A549 (cell line): ENCODE results near the gene BBLN. TPM values are rescaled to one million over a fixed set of nuclear protein-coding genes. Genes with fewer than 3 reads are reported as not detected.
A peak's percentile ranks its signal among the peaks of the same experiment; 100 is the strongest.
"Not testable (repeated sequence)": the region's sequence is repeated elsewhere in the genome, so short reads cannot be mapped to it uniquely, and the experiment has no call there.

Experiments
- ATAC-seq, 2 experiments: fragments of 200-7000 bp in 1 of 2; fragments of >200 bp in 1 of 2; cut with Nextera tagmentation in 1 of 2; cut with Tn5 transposase in 1 of 2; 3 replicates each; pipeline versions ENCODE4 v1.8.0 to v1.9.1; 2018 to 2020; ENCODE audit warnings: mild to moderate bottlenecking in 1 of 2, moderate library complexity in 1 of 2
- CTCF ChIA-PET: fragments of 300-600 bp; sonication (Branson Sonifier 250); formaldehyde crosslinking; extraction: SDS; loops from one replicate; lab custom pipeline; 2021; ENCODE audit warnings: antibody characterized with exemption, inconsistent platforms; lab: Yijun Ruan, JAX
- POLR2A ChIA-PET: fragments of 350-600 bp; formaldehyde crosslinking; extraction: SDS; loops from one replicate; lab custom pipeline; 2021; ENCODE audit warnings: antibody characterized with exemption, inconsistent platforms; lab: Yijun Ruan, JAX
- DNase-seq, 2 experiments: peaks; one replicate each; pipeline versions ENCODE4 v3.0.0 to v3.0.0-alpha.2; 2011 to 2016; ENCODE audit warnings: low read depth in 1 of 2, low spot score in 1 of 2
- FAIRE-seq: peaks from 2 replicates; lab custom pipeline; 2011; peaks lifted over from hg19 to GRCh38; lab: Jason Lieb, UNC
- H3K27ac ChIP-seq, 2 experiments: fragments of >200 bp; sonication (Bioruptor Twin); formaldehyde crosslinking; 3 replicates each; pipeline ENCODE4 v1.5.1; 2016 to 2017
- H3K4me1 ChIP-seq: fragments of >200 bp; sonication (Bioruptor Twin); formaldehyde crosslinking; 3 replicates; pipeline ENCODE4 v1.6.1; 2016
- H3K4me2 ChIP-seq: fragments of >200 bp; sonication (Bioruptor Twin); formaldehyde crosslinking; 3 replicates; pipeline ENCODE4 v1.6.1; 2016
- H3K4me3 ChIP-seq: fragments of >200 bp; sonication (Bioruptor Twin); formaldehyde crosslinking; 3 replicates; pipeline ENCODE4 v1.5.1; 2016
- H3K9me3 ChIP-seq: fragments of >200 bp; sonication (Bioruptor Twin); formaldehyde crosslinking; 3 replicates; pipeline ENCODE4 v1.6.1; 2016
- BCL3 ChIP-seq: fragments of >200 bp; sonication (Bioruptor Twin); formaldehyde crosslinking; IDR thresholded peaks from 3 replicates; pipeline ENCODE4 v1.6.1; 2016
- BHLHE40 ChIP-seq: IDR thresholded peaks from 2 replicates; pipeline ENCODE4 v1.6.1; 2012; ENCODE audit warnings: low read depth, low read length, inconsistent platforms
- CEBPB ChIP-seq, 2 experiments: fragments of >200 bp in 1 of 2; sonication (Bioruptor Twin) in 1 of 2; formaldehyde crosslinking in 1 of 2; IDR thresholded peaks; 2 replicates each; pipeline ENCODE4 v1.6.1; 2012 to 2016
- CHD2 ChIP-seq: fragments of 150-350 bp; IDR thresholded peaks from 2 replicates; pipeline ENCODE4 v1.6.1; 2014; ENCODE audit warnings: low read length; ENCODE audit not compliant: partially characterized antibody
- CTCF ChIP-seq: fragments of >200 bp; sonication (Bioruptor Twin); formaldehyde crosslinking; IDR thresholded peaks from 3 replicates; pipeline ENCODE4 v1.5.1; 2016
- EHMT2 ChIP-seq: fragments of 200-600 bp; sonication (generic); IDR thresholded peaks from 2 replicates; pipeline ENCODE4 v1.6.1; 2016; ENCODE audit warnings: antibody characterized with exemption, low read depth, mild to moderate bottlenecking, moderate library complexity
- FOSL2 ChIP-seq, 2 experiments: fragments of 450-650 bp in 1 of 2; fragments of >200 bp in 1 of 2; sonication (Bioruptor Twin) in 1 of 2; formaldehyde crosslinking; IDR thresholded peaks; 2 replicates each; pipeline versions ENCODE4 v1.5.0 to v1.6.1; 2016 to 2020; ENCODE audit warnings: mild to moderate bottlenecking in 1 of 2, moderate library complexity in 1 of 2
- HDAC2 ChIP-seq: fragments of 200-600 bp; sonication (generic); IDR thresholded peaks from 2 replicates; pipeline ENCODE4 v1.6.1; 2016
- HES2 ChIP-seq: fragments of >200 bp; sonication (Bioruptor Twin); formaldehyde crosslinking; IDR thresholded peaks from 2 replicates; pipeline ENCODE4 v1.6.1; 2016
- KDM5A ChIP-seq: fragments of 200-600 bp; sonication (generic); IDR thresholded peaks from 2 replicates; pipeline ENCODE4 v1.6.1; 2016; ENCODE audit warnings: antibody characterized with exemption, mild to moderate bottlenecking
- MAFK ChIP-seq: fragments of 450-650 bp; IDR thresholded peaks from 2 replicates; pipeline ENCODE4 v1.6.1; 2014; ENCODE audit not compliant: partially characterized antibody
- MYC ChIP-seq: IDR thresholded peaks from 2 replicates; pipeline ENCODE4 v1.6.1; 2012; ENCODE audit warnings: mild to moderate bottlenecking, inconsistent platforms, low read length, improper control_type of control experiment, borderline replicate concordance
- NPAS2 ChIP-seq: fragments of 250-450 bp; sonication (Bioruptor Pico); IDR thresholded peaks from 2 replicates; pipeline ENCODE4 v1.8.0; 2022; ENCODE audit warnings: mild to moderate bottlenecking, moderate library complexity, borderline replicate concordance
- PHF8 ChIP-seq: fragments of 200-600 bp; sonication (generic); IDR thresholded peaks from 2 replicates; pipeline ENCODE4 v1.6.1; 2016; ENCODE audit warnings: low read depth, mild to moderate bottlenecking, antibody characterized with exemption, moderate library complexity, borderline replicate concordance
- RAD21 ChIP-seq, 2 experiments: fragments of >200 bp in 1 of 2; sonication (Bioruptor Twin) in 1 of 2; formaldehyde crosslinking in 1 of 2; IDR thresholded peaks in 1 of 2; conservative IDR thresholded peaks in 1 of 2; 2 replicates in 1 of 2; 3 replicates in 1 of 2; pipeline ENCODE4 v1.6.1; 2012 to 2018; ENCODE audit warnings: inconsistent platforms in 1 of 2
- RNF2 ChIP-seq: fragments of 200-600 bp; sonication (generic); IDR thresholded peaks from 2 replicates; pipeline ENCODE4 v1.6.1; 2016; ENCODE audit warnings: low read depth, mild to moderate bottlenecking, antibody characterized with exemption, moderate library complexity, borderline replicate concordance
- SMC3 ChIP-seq: fragments of >200 bp; sonication (Bioruptor Twin); formaldehyde crosslinking; IDR thresholded peaks from 3 replicates; pipeline ENCODE4 v1.6.1; 2018; ENCODE audit warnings: inconsistent platforms
- WGBS: methylation state at CpG from one replicate; pipeline ENCODE4 v1.1.6; 2017; ENCODE audit errors: missing lambda C conversion rate; 5-methylcytosine and 5-hydroxymethylcytosine counted together
- polyA plus RNA-seq, 4 experiments: library from polyadenylated mRNA; depleted of rRNA in 3 of 4; stranded (reverse); fragments of >200 nt; fragmentation: RNase III in 1 of 4; extraction: RNeasy Plus Mini Kit Qiagen cat#74134 plus additional on column Dnase treatment in 1 of 4; gene quantifications; 2 replicates in 3 of 4; 3 replicates in 1 of 4; pipeline ENCODE4 v1.2.3, GENCODE V29; 2011 to 2017
- TF ChIP-seq, protein P1 (sequence below): fragments of 250-450 bp; sonication (Bioruptor Pico); IDR thresholded peaks from 2 replicates; pipeline ENCODE4 v1.5.0; 2020; ENCODE audit warnings: low read depth, mild to moderate bottlenecking, moderate library complexity
- TF ChIP-seq, protein P2 (sequence below): IDR thresholded peaks from 2 replicates; pipeline ENCODE4 v1.6.1; 2012

Gene BBLN
- polyA plus RNA-seq, 2 of the 4 experiments (the other 2 are of a cell fraction), result 23.8 to 28.1 TPM

DNA sequence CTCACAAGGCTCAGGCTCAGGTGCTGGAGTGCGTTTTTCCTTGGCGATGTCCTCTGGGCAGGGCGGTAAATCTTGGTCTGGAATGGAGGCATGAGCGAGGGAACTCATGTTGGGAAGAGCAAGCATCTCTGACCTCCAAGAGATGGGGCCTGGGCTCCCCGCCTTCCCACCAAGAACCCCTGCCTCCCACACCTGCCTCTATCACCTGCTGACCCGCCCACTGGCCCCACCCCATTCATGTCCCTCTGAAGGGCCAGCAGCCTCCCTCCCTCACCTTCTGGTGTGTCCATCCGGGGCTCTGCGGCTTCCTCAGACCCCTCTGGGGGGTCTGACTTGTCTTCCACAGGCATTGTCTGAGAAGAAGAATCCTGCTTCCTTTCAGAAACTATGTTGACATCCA lies 20.4 kb downstream of the BBLN start:
- CTCF ChIA-PET, result interaction anchor here (0.8 to 9.6 kb wide), 9 partner anchors 10 to 59 kb away, joined by 3 to 41 read pairs (median 3); partner anchors contain the start of genes BBLN and CIZ1
- Histone ChIP-seq H3K4me2 (no peak overlapping the region), H3K9me3 (peaks cover 8% of the 10 kb centered on the region; the same call in 2 of the 3 replicates), H3K4me1 (no peaks in the 10 kb centered on the region)
- FAIRE-seq, result no peak
- POLR2A ChIA-PET, result no interaction called here
- DNase-seq, result no peak
- WGBS, result 97% methylated on average over 8 of the region's 8 CpGs
- ATAC-seq, result no peak
- no peak for TF ChIP-seq KDM5A
- no peak for TF ChIP-seq BCL3
- no peak for TF ChIP-seq HES2
- TF ChIP-seq SMC3, result no peak
- TF ChIP-seq FOSL2 (IDR thresholded peaks at IDR 0.05), result no peak
- TF ChIP-seq FOSL2 (CRISPR knock-in tag; IDR thresholded peaks at IDR 0.05), result no peak
- no peak for TF ChIP-seq BHLHE40
- TF ChIP-seq CEBPB (IDR thresholded peaks at IDR 0.05), result no peak
- TF ChIP-seq, protein P1, sequence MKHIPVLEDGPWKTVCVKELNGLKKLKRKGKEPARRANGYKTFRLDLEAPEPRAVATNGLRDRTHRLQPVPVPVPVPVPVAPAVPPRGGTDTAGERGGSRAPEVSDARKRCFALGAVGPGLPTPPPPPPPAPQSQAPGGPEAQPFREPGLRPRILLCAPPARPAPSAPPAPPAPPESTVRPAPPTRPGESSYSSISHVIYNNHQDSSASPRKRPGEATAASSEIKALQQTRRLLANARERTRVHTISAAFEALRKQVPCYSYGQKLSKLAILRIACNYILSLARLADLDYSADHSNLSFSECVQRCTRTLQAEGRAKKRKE (CRISPR knock-in tag), result no peak
- TF ChIP-seq PHF8, result no peak
- TF ChIP-seq HDAC2, result no peak
- TF ChIP-seq, all 56 proteins: peak for 0
- H3K4me3 ChIP-seq, result no peak overlapping the region
- no peak overlapping the region for H3K27ac ChIP-seq

DNA sequence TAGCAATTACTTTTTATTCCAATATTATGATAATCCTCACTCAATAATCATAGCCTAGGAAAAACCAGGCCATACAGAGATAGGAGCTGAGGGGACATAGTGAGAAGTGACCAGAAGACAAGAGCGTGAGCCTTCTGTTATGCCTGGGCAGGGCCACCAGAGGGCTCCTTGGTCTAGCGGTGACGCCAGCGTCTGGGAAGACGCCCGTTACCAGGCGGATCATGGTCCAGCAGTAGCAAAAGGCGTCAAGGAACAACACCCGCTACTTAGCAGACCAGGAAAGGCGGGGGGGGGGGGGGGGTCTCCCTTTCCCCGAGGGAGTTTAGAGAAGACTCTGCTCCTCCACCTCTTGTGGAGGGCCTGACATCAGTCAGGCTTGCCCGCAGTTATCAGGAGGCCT lies 21.4 kb downstream of the BBLN start:
- WGBS, result 32% methylated on average over 8 of the region's 12 CpGs
- H3K9me3 ChIP-seq, H3K4me1 ChIP-seq, H3K4me3 ChIP-seq, FAIRE-seq, H3K4me2 ChIP-seq, H3K27ac ChIP-seq, POLR2A ChIA-PET: not testable (repeated sequence)
- peak; percentile 26 to 46; a peak in 3 of 5 replicates for TF ChIP-seq RAD21 (conservative IDR thresholded peaks at IDR 0.05 in 1 of 2, IDR thresholded peaks at IDR 0.05 in 1 of 2)
- TF ChIP-seq CTCF, result peak; percentile 33
- peak; percentile 24; the same call in 1 of the 3 replicates for TF ChIP-seq SMC3
- peak in 1 of 2 experiments; percentile 44; a peak in 2 of 6 replicates for ATAC-seq
- peak in 1 of 2 experiments; percentile 69 for DNase-seq
- CTCF ChIA-PET, result interaction anchor here (0.7 to 9.6 kb wide), 11 partner anchors 9 to 92 kb away, joined by 3 to 41 read pairs (median 4); partner anchors contain the start of genes BBLN and CIZ1

GRCh38 chr9:128182893-128183588 lies 23.0 kb downstream of the BBLN start:
- DNase-seq, result no peak
- Histone ChIP-seq H3K27ac (no peak overlapping the region), H3K9me3 (peaks cover 8% of the 10 kb centered on the region; the same call in 2 of the 3 replicates), H3K4me1 (no peaks in the 10 kb centered on the region), H3K4me2 (no peak overlapping the region), H3K4me3 (no peak overlapping the region)
- POLR2A ChIA-PET, result no interaction called here
- CTCF ChIA-PET, result interaction anchor here (1.1 to 6.7 kb wide), 11 partner anchors 8 to 72 kb away, joined by 3 to 41 read pairs (median 5); partner anchors contain the start of gene DNM1
- ATAC-seq, result peak; percentile 12 to 43; a peak in 4 of 6 replicates
- 87% methylated on average over 12 of the region's 12 CpGs for WGBS
- no peak for FAIRE-seq
- TF ChIP-seq KDM5A, result no peak
- TF ChIP-seq MAFK, result no peak
- no peak for TF ChIP-seq CHD2
- no peak for TF ChIP-seq FOSL2 (IDR thresholded peaks at IDR 0.05)
- TF ChIP-seq FOSL2 (CRISPR knock-in tag; IDR thresholded peaks at IDR 0.05), result no peak
- TF ChIP-seq RNF2, result no peak
- TF ChIP-seq HES2, result no peak
- TF ChIP-seq NPAS2 (CRISPR knock-in tag), result no peak
- TF ChIP-seq, protein P2, sequence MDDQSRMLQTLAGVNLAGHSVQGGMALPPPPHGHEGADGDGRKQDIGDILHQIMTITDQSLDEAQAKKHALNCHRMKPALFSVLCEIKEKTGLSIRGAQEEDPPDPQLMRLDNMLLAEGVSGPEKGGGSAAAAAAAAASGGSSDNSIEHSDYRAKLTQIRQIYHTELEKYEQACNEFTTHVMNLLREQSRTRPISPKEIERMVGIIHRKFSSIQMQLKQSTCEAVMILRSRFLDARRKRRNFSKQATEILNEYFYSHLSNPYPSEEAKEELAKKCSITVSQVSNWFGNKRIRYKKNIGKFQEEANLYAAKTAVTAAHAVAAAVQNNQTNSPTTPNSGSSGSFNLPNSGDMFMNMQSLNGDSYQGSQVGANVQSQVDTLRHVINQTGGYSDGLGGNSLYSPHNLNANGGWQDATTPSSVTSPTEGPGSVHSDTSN, result no peak
- no peak for TF ChIP-seq EHMT2
- TF ChIP-seq MYC, result no peak
- TF ChIP-seq CEBPB (IDR thresholded peaks at IDR 0.05), result no peak
- TF ChIP-seq, all 56 proteins: peak for 0
